ENCODE measurements around the gene TVP23C.

GRCh38 chr17:15508466-15508865 lies 54.8 kb downstream of the TVP23C start:
- TF ChIP-seq POLR2AphosphoS5 (IDR thresholded peaks at IDR 0.05; ENCODE audit: low read depth, low read length), result no peak
- TF ChIP-seq SIN3A (IDR thresholded peaks at IDR 0.05; ENCODE audit: borderline replicate concordance, insufficient read depth, low read depth, low read length), result no peak
- TF ChIP-seq CTCF (IDR thresholded peaks at IDR 0.05), result no peak
- no peak for TF ChIP-seq REST (IDR thresholded peaks at IDR 0.05; ENCODE audit: insufficient read depth in 1 of 2, low read depth in 2 of 2, low read length in 1 of 2)
